Activated naive CD8-positive, alpha-beta T cell treated with anti-CD3 and anti-CD28 coated beads, Interleukin-2, amount 50 U/mL, for 16 hours (primary cell): ENCODE results near the gene CCNB2.
"Not testable (repeated sequence)": the region's sequence is repeated elsewhere in the genome, so short reads cannot be mapped to it uniquely, and the experiment has no call there.

Source experiments
- DNase-seq: peaks from one replicate; pipeline ENCODE4 v3.0.0-alpha.2; 2020; ENCODE audit warnings: low read depth, low spot score

The CCNB2 gene

GRCh38 chr15:59133929-59134427 is 29.0 kb downstream of the CCNB2 start:
- DNase-seq, result no peak

- no peak for DNase-seq
These were observed 32.6 kb downstream of the CCNB2 start for GRCh38 chr15:59137566-59137965.

GRCh38 chr15:59138243-59138642 is 33.3 kb downstream of the CCNB2 start:
- DNase-seq, result no peak

- DNase-seq, result no peak
These were observed 35.7 kb downstream of the CCNB2 start for GRCh38 chr15:59140422-59141226.

- DNase-seq, result no peak
These were observed 38.3 kb downstream of the CCNB2 start for GRCh38 chr15:59143281-59143680.

GRCh38 chr15:59144594-59144993 is 39.6 kb downstream of the CCNB2 start:
- DNase-seq, result not testable (repeated sequence)

GRCh38 chr15:59147666-59148065 is 42.7 kb downstream of the CCNB2 start:
- DNase-seq, result no peak

GRCh38 chr15:59148153-59148833 is 43.3 kb downstream of the CCNB2 start:
- DNase-seq, result no peak

- DNase-seq, result no peak
These were observed 45.2 kb downstream of the CCNB2 start for GRCh38 chr15:59150185-59150584.

GRCh38 chr15:59152694-59153450 is 47.9 kb downstream of the CCNB2 start:
- DNase-seq, result no peak

GRCh38 chr15:59153466-59153865 is 48.5 kb downstream of the CCNB2 start:
- no peak for DNase-seq

GRCh38 chr15:59154243-59154642 is 49.3 kb downstream of the CCNB2 start:
- DNase-seq, result no peak

- no peak for DNase-seq
These were observed 50.5 kb downstream of the CCNB2 start for GRCh38 chr15:59155431-59155830.

GRCh38 chr15:59157396-59157795 is 52.5 kb downstream of the CCNB2 start:
- no peak for DNase-seq

- DNase-seq, result no peak
These were observed 53.1 kb downstream of the CCNB2 start for GRCh38 chr15:59157840-59158700.

GRCh38 chr15:59158701-59159034 is 53.7 kb downstream of the CCNB2 start:
- no peak for DNase-seq

GRCh38 chr15:59159210-59159609 is 54.3 kb downstream of the CCNB2 start:
- DNase-seq, result no peak

- no peak for DNase-seq
These were observed 56.1 kb downstream of the CCNB2 start for GRCh38 chr15:59160880-59161593.

- not testable (repeated sequence) for DNase-seq
These were observed 57.1 kb downstream of the CCNB2 start for GRCh38 chr15:59162080-59162479.

- no peak for DNase-seq
These were observed 60.8 kb downstream of the CCNB2 start for GRCh38 chr15:59165726-59166125.

- DNase-seq, result no peak
These were observed 61.2 kb downstream of the CCNB2 start for GRCh38 chr15:59166166-59166565.
